HuH-7.5 (cell line): Measurements from ENCODE around the gene RYR1.
A peak's percentile ranks its signal among the peaks of the same experiment; 100 is the strongest.
"Not testable (repeated sequence)": the region's sequence is repeated elsewhere in the genome, so short reads cannot be mapped to it uniquely, and the experiment has no call there.

Experiments used
- DNase-seq: peaks from one replicate; pipeline ENCODE4 v3.0.0; 2011; ENCODE audit warnings: low spot score

The RYR1 gene

DNA sequence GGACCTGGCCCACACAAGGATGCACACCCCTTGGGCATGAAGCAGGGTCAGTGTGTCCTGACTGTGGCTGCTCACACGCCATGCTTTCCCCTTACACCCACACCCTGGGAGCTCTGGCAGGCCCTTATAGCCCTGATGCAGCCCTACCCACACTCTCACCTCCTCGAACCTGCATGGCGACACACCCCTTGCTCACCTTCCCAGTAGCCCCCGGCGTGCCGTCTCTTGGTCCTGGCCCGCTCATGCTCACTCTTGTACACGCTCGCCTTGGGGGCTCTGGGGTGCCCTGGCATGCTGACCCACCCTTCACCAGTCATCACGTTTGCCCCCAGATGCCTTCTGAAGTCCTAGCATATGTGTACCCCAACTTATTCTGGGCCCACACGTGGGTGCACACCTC lies 128.2 kb downstream of the RYR1 start:
- no peak for DNase-seq

DNA sequence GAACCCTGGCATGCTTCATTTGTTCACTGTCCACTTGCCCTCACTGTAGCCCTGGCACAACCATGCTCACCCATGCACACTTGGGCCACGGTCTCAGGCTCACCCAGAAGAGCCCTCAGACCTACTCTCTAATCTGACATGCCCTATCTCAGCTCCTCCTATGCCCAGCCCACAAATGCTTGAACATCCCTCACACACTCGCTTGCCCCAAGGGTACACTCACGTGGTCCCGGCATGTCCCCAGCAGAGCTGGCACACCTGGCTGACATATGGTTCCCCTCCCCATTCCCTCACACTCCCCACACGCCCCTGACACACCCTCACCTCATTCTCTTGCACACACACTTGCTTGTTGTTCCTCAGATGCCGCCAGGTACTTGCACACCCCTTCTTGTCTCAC lies 128.6 kb downstream of the RYR1 start:
- DNase-seq = no peak

- DNase-seq = no peak
These were observed 130.0 kb downstream of the RYR1 start for GRCh38 chr19:38563475-38563874.

DNA sequence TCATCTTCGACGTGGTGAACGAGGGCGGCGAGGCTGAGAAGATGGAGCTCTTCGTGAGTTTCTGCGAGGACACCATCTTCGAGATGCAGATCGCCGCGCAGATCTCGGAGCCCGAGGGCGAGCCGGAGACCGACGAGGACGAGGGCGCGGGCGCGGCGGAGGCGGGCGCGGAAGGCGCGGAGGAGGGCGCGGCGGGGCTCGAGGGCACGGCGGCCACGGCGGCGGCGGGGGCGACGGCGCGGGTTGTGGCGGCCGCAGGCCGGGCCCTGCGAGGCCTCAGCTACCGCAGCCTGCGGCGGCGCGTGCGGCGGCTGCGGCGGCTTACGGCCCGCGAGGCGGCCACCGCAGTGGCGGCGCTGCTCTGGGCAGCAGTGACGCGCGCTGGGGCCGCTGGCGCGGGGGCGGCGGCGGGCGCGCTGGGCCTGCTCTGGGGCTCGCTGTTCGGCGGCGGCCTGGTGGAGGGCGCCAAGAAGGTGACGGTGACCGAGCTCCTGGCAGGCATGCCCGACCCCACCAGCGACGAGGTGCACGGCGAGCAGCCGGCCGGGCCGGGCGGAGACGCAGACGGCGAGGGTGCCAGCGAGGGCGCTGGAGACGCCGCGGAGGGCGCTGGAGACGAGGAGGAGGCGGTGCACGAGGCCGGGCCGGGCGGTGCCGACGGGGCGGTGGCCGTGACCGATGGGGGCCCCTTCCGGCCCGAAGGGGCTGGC lies 131.6 kb downstream of the RYR1 start:
- DNase-seq = no peak

DNA sequence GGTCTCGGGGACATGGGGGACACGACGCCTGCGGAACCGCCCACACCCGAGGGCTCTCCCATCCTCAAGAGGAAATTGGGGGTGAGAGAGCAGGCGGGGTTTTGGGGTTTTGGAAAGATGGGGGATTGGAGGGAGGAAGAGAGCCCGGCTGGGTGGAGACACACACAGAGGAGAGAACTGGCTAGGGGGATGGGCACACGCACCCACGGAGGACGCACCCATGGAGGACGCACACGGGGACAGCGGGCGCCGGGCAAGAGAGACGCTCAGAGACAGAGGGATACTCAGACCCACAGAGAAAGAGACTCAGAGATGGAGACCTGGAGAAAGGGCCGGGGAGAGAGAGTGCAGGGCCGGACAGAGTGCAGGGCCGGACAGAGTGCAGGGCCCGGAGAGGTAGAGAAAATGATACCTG lies 132.2 kb downstream of the RYR1 start:
- no peak for DNase-seq

- no peak for DNase-seq
These were observed 136.0 kb downstream of the RYR1 start for GRCh38 chr19:38569368-38569983.

- no peak for DNase-seq
These were observed 138.2 kb downstream of the RYR1 start for GRCh38 chr19:38571682-38572081.

DNA sequence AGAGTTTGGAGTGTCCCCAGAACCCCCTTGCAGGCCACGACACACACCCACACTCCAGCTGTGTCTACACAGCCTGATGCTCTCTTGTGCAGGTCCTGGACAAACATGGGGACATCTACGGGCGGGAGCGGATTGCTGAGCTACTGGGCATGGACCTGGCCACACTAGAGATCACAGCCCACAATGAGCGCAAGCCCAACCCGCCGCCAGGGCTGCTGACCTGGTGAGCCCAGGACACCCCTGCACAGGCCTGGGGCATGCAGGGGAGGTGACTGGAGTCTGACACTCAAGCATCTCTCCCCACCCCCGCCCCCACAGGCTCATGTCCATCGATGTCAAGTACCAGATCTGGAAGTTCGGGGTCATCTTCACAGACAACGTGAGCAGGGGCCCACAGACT lies 144.3 kb downstream of the RYR1 start:
- no peak for DNase-seq

GRCh38 chr19:38579304-38579703 lies 145.8 kb downstream of the RYR1 start:
- DNase-seq = not testable (repeated sequence)

DNA sequence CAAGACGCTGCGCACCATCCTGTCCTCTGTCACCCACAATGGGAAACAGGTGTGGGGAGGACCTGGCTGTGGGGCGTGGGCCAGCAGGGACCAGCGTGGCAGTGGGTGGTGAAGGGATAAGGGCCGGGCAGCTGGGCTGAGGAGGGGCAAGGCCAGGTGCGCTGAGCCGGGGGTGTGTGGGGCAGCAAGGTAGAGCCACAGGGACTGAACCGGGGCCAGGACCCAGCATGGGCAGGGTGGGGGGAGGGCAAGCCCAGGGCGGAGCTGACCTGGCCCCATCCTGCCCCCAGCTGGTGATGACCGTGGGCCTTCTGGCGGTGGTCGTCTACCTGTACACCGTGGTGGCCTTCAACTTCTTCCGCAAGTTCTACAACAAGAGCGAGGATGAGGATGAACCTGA lies 146.6 kb downstream of the RYR1 start:
- DNase-seq = no peak

GRCh38 chr19:38583219-38583984 lies 149.9 kb downstream of the RYR1 start:
- DNase-seq = no peak

DNA sequence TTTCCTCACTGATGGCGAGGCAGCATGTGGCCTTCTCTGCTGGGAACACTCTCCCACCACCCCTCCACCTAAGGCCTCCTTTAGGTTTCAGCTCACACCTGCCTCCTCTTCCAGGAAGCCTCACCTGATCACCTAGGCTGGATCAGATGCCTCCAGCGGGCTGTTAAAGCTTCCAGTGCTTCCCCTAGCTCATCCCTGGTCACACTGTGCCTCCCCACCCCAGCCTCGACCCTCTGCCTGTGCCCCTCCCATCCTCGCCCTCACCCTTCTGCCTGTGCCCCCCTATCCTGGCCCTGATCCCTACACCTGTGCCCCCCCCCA lies 150.5 kb downstream of the RYR1 start:
- DNase-seq = no peak

DNA sequence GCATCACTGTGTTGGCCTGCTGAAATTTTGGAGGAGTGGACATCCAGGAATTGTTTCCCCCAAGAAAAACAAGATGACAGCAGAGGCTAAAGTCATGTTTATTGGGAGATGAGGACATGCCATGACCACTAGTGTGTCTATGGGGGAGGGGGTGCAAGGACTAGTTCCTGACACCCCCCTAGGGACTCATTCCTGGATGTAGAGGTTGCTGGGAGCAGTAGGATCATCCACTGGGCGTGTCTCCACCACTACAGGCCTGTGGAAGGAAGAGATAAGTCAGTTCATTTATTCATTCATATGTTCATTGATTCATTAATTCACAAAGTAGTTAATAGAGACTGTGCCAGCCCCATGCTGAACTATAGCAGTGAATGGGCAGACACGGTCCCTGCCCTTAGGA lies 154.1 kb downstream of the RYR1 start:
- DNase-seq = no peak

DNA sequence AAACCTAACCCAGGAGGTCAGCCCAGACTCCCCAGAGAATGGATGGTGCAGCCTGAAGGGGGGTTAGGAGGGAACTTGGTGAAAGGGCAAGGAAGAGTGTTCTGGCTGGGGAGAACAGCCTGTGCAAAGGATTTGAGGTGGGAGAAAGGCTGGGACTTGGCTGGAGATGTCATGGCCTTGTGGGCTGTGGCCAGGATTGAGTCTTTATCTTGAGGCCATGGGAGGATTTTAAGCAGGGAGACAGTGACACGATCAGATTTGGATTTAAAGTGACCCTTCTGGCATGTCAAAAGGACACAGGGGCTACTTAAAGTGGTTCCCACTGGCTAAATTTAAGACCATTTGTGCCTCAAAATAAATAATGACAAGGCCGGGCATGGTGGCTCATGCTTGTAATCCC lies 154.6 kb downstream of the RYR1 start:
- no peak for DNase-seq

GRCh38 chr19:38592940-38593339 lies 159.4 kb downstream of the RYR1 start:
- DNase-seq = peak; percentile 54

DNA sequence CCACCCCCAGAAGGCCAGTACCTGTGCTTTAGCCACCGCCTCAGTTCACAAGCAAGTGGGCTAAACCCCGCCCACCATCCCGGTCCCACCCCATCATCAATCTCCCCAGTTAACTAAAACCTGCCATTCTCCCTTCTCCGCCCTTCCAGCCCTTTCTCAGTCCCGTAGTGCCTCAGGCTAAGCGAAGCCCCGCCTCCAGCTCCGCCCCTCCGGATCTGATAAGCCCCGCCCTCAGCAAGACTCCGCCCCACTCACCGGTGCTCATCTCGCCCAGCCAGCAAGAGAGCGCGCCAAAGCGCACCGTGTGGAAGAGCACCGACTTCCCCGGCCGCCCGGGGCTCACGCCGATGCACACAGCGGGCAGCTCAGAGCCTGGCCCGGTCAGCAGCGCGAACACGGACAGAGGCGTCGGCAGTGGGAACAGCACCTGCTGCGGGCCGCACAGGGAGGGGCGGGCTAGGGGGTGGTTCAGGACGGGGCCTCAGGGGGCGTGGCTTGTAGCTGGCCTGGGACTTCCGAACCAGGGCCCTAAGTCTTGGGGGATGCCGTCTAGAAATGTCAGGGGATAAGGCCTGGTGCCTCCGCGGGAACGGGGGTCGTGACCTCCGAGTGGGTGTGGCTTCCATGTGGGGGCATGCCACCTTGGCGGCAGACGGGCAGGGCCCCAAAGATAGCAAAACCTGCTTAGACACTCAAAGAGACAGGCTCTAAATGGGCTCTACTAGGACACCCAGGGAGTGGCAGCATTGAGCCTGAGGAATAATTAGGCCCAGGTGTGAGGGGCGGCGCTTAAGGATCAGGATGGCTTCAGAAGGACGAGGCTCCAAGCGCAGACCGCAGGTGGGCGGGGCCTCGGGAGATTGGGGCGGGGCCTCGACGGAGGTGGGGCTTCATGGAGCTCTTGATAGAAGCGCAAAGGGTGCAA lies 162.8 kb downstream of the RYR1 start:
- peak; percentile 59 for DNase-seq

DNA sequence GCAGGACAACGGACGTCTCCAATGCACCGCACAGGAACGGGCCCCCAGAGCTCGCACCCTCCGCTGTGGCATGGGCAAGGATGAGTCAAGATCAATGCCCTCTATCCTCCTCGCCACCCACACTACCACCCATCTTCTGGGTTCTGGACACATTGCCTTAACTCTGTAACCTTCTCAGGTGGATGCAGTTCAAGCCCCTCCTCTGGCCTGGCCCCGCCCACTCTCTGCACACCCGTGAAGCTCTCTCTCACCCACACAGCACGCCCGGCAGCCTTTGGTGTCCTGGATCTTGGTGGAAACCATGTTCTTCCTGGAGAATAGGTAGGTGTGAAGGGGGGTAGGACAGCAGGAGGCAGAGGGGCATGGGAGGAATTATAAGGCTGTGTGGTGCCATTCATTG lies 163.6 kb downstream of the RYR1 start:
- DNase-seq = no peak

DNA sequence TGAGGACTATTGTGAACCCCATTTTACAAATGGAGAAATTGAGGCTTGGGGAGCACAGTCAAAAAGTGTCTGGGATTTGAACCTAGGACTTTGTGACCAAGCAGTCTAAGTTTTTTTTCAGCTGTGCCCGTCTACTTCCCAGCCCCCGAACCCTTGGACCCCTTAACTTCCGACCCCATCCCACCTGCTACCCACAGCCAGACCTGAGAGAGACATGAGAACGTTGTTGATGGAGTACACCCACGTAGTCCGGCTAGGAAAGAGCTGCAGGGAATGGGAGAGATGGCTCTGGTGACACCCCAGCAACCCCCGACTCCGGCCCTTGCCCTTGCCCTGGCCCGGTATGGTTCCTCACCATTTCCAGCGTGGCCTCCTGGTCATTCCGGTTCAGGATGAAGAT lies 166.2 kb downstream of the RYR1 start:
- no peak for DNase-seq

DNA sequence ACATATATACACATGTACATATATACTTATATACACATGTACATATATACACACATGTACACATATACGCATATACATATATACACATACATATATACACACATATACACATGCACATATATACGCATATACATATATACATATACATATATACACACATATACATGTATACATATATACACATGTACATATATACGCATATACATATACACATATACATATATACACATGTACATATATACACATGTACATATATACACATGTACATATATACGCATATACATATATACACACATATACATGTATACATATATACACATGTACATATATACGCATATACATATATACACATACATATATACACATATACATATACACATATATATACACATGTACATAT lies 169.4 kb downstream of the RYR1 start:
- DNase-seq = not testable (repeated sequence)

DNA sequence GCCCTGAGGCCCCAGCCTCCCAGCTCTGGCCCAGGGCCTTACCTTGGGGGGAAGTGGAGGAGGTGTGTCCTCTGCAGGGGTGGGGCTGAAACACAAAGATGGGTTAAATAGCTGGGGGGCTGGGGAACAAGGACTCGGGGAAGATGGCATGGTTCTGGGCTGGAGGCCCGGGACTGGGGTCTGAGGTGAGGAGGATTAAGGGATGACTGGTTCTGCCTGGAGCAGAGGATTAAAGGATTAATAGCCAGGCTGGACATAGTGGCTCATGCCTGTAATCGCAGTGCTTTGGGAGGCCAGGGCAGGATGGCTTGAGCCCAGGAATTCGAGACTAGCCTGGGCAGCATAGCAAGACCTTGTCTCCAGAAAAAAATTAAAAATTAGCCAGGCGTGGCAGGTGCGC lies 172.6 kb downstream of the RYR1 start:
- no peak for DNase-seq

DNA sequence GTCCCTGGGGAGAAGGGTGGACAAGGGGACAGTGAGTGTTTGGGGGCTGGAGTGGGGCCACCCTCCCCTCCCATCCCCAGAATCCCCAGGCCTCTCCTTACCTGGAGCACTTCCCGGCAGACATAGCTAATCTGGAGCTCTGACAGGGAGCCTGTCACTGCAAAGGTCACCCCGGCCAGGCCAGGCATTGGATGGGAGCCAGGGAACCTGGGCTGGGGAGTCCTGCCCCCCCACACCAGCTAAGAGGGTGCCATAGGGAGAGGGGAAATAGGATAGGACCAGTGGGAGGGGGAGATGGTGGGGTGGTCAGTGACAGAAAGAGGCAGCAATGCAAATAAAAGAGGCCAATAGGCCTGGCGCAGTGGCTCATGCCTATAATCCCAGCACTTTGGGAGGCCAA lies 180.8 kb downstream of the RYR1 start:
- DNase-seq = no peak

GRCh38 chr19:38615007-38615581 lies 181.6 kb downstream of the RYR1 start:
- no peak for DNase-seq
